ENCODE data around the gene RAB44. TPM values are rescaled to one million over a fixed set of nuclear protein-coding genes. Genes with fewer than 3 reads are reported as not detected.

The RAB44 gene
- polyA plus RNA-seq, 1 donor: 0.12 TPM

DNA sequence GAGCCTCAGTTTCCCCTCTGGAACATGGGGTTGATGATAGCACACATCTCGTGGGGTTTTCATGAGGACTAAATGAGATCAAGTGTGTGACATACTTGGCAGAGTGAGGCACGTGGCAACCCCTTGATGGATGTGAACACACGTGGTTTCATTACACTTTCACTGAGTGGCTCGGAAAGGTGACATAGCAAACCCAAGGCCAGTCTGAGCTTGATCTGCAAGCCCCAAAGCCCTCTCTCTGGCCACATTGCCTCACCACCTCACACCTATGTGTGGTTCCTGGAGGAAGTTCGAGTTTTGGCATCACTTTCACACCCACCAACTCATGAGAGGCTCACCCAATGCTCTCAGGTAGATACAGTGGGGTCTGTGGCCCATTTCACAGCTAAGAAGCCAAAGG is 81.6 kb downstream of the RAB44 start:
- DNase-seq: no peak

DNA sequence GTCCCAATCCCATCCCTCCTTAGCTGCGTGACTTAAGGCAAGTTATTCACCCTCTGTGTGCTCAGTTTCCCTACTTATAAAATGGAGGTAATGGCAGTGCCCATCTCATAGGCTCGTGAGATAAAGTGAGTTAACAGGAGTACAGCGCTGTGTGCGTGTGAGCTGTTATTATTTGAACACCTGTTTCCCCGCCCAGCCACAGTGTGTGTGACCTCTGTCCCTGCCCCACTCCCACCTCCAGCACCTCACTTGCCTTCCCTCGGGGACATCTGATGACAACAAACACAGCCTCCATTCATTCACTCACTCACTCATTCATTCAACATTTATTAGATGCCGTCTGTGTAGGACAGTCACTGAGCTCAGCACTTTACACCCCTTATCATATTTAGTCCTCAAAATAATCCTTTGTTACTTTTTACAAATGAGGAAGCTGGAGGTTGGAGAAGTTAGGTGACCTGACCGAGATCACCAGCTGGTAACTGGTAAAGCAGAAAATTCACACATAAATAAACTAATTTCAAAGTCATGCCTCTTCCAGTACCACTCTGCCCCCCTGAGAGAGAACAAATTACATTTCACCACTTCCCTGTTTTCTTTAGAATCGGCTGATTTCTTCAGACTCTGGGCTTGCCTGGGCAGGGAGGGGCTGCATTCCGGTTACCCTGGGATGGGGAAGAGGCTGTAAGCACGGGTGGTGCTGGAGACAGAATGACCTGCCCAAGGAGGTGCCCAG is 83.0 kb downstream of the RAB44 start:
- no peak for DNase-seq

DNA sequence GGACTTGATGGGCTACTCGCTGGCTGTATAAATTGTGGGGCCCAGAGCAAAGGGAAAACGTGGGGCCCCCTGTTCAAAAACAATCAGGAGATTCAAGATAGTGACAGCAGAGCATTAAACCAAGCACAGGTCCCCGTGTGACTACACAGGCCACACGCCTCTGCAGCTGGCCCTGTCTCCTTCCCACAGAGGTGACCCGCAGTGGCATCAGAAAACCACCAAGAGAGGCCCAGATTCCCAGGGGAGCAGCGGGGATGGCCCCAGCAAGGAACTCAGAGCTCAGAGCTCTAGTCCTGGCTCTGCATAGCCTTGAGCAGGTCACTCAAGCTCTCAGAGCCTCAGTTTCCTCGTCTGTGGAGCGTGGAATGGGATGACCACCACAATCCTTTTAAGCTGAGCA is 84.0 kb downstream of the RAB44 start:
- no peak for DNase-seq

Other genes starting within 250 kb of the RAB44 start
- 28.7 TPM for gene STK38, start 150.3 kb upstream of the RAB44 start, polyA plus RNA-seq (ENCODE audit: insufficient read length)
- 276 TPM for gene SRSF3, start 103.5 kb upstream of the RAB44 start, polyA plus RNA-seq (ENCODE audit: insufficient read length)
- gene CDKN1A, start 19.1 kb upstream of the RAB44 start, polyA plus RNA-seq (ENCODE audit: insufficient read length): 233 TPM
- gene CPNE5, start 141.6 kb downstream of the RAB44 start, polyA plus RNA-seq (ENCODE audit: insufficient read length): 16.9 TPM
- 28.8 TPM for gene PPIL1, start 177.0 kb downstream of the RAB44 start, polyA plus RNA-seq (ENCODE audit: insufficient read length)
- gene C6orf89, start 188.1 kb downstream of the RAB44 start, polyA plus RNA-seq (ENCODE audit: insufficient read length): 30.9 TPM